HG03575 (cell line): Measurements from ENCODE around the gene SMKR1.
"Not testable (repeated sequence)": the region's sequence is repeated elsewhere in the genome, so short reads cannot be mapped to it uniquely, and the experiment has no call there.

Source experiments
- ATAC-seq: cut with Tn5 transposase; IDR thresholded peaks from one replicate; pipeline ENCODE4 v1.9.1; 2021; ENCODE audit not compliant: unreplicated experiment, insufficient number of reproducible peaks, low FRiP score; ENCODE audit errors: extremely low read depth

Gene SMKR1

GRCh38 chr7:129480674-129481363, 21.5 kb upstream of the SMKR1 start:
- ATAC-seq, result no peak

- ATAC-seq, result not testable (repeated sequence)
Measured at GRCh38 chr7:129481376-129481775, 21.0 kb upstream of the SMKR1 start.

- no peak for ATAC-seq
Measured at GRCh38 chr7:129482781-129483180, 19.6 kb upstream of the SMKR1 start.

GRCh38 chr7:129489491-129489890, 12.8 kb upstream of the SMKR1 start:
- ATAC-seq, result no peak

- no peak for ATAC-seq
Measured at GRCh38 chr7:129492391-129492790, 9.9 kb upstream of the SMKR1 start.

GRCh38 chr7:129493555-129493954, 8.8 kb upstream of the SMKR1 start:
- no peak for ATAC-seq

GRCh38 chr7:129494041-129494440, 8.3 kb upstream of the SMKR1 start:
- ATAC-seq, result no peak

GRCh38 chr7:129495987-129496386, 6.3 kb upstream of the SMKR1 start:
- no peak for ATAC-seq

- ATAC-seq, result no peak
Measured at GRCh38 chr7:129496653-129497052, 5.7 kb upstream of the SMKR1 start.

GRCh38 chr7:129497156-129497555, 5.2 kb upstream of the SMKR1 start:
- ATAC-seq, result no peak

- ATAC-seq, result no peak
Measured at GRCh38 chr7:129498021-129498420, 4.3 kb upstream of the SMKR1 start.

GRCh38 chr7:129499999-129500398, 2.3 kb upstream of the SMKR1 start:
- no peak for ATAC-seq

GRCh38 chr7:129502708-129503685, 666 bp downstream of the SMKR1 start:
- no peak for ATAC-seq

- no peak for ATAC-seq
Measured at GRCh38 chr7:129503725-129504124, 1.4 kb downstream of the SMKR1 start.

- no peak for ATAC-seq
Measured at GRCh38 chr7:129512192-129512591, 9.9 kb downstream of the SMKR1 start.

- ATAC-seq, result no peak
Measured at GRCh38 chr7:129513546-129513945, 11.2 kb downstream of the SMKR1 start.

- ATAC-seq, result no peak
Measured at GRCh38 chr7:129514683-129515082, 12.4 kb downstream of the SMKR1 start.

GRCh38 chr7:129515381-129515780, 13.1 kb downstream of the SMKR1 start:
- ATAC-seq, result no peak

GRCh38 chr7:129517931-129518330, 15.6 kb downstream of the SMKR1 start:
- ATAC-seq, result no peak

GRCh38 chr7:129519464-129519863, 17.1 kb downstream of the SMKR1 start:
- no peak for ATAC-seq
